HepG2 (cell line): ENCODE data around the gene DUT. TPM values are rescaled to one million over a fixed set of nuclear protein-coding genes. Genes with fewer than 3 reads are reported as not detected.

ENCODE experiments used
- CENPBD1 ChIP-seq: sonication (generic); formaldehyde crosslinking; IDR thresholded peaks from 2 replicates; pipeline ENCODE4 v1.8.0; 2022; ENCODE audit warnings: missing genetic modification reagents, low read depth, mild to moderate bottlenecking, borderline replicate concordance
- CENPX ChIP-seq: sonication (generic); formaldehyde crosslinking; IDR thresholded peaks from 2 replicates; pipeline ENCODE4 v1.9.0; 2021; ENCODE audit warnings: mild to moderate bottlenecking, missing genetic modification reagents, moderate library complexity
- DZIP1 ChIP-seq: sonication (generic); formaldehyde crosslinking; IDR thresholded peaks from 2 replicates; pipeline ENCODE4 v1.5.0; 2020; ENCODE audit warnings: mild to moderate bottlenecking, missing genetic modification reagents
- FOXP1 ChIP-seq, 2 experiments: fragments of 450-650 bp in 1 of 2; IDR thresholded peaks; 2 replicates each; pipeline ENCODE4 v1.6.1; 2017 to 2018; ENCODE audit warnings: antibody characterized with exemption in 1 of 2
- MLLT10 ChIP-seq: sonication (generic); formaldehyde crosslinking; IDR thresholded peaks from 2 replicates; pipeline ENCODE4 v1.4.0; 2020; ENCODE audit warnings: missing genetic modification reagents
- NCOA2 ChIP-seq: sonication (generic); formaldehyde crosslinking; IDR thresholded peaks from 2 replicates; pipeline ENCODE4 v1.8.0; 2022; ENCODE audit warnings: inconsistent platforms
- SAFB2 ChIP-seq: sonication (generic); formaldehyde crosslinking; IDR thresholded peaks from 2 replicates; pipeline ENCODE4 v1.5.1; 2020; ENCODE audit warnings: missing genetic modification reagents, low read depth, mild to moderate bottlenecking, borderline replicate concordance
- ZNF326 ChIP-seq: sonication (generic); formaldehyde crosslinking; IDR thresholded peaks from 2 replicates; pipeline ENCODE4 v1.4.0; 2020; ENCODE audit warnings: missing genetic modification reagents, borderline replicate concordance
- ZNF451 ChIP-seq: sonication (generic); formaldehyde crosslinking; IDR thresholded peaks from 2 replicates; pipeline ENCODE4 v1.5.0; 2020; ENCODE audit warnings: mild to moderate bottlenecking, missing genetic modification reagents
- ZNF550 ChIP-seq: sonication (generic); formaldehyde crosslinking; IDR thresholded peaks from 2 replicates; pipeline ENCODE4 v1.4.0; 2020; ENCODE audit warnings: mild to moderate bottlenecking, missing genetic modification reagents, borderline replicate concordance
- ZNF777 ChIP-seq: sonication (generic); formaldehyde crosslinking; IDR thresholded peaks from 2 replicates; pipeline ENCODE4 v1.4.0; 2020; ENCODE audit warnings: missing genetic modification reagents
- ZNF784 ChIP-seq: sonication (generic); formaldehyde crosslinking; IDR thresholded peaks from 2 replicates; pipeline ENCODE4 v1.5.1; 2020; ENCODE audit warnings: missing genetic modification reagents, mild to moderate bottlenecking, borderline replicate concordance
- ZNF891 ChIP-seq: sonication (generic); formaldehyde crosslinking; IDR thresholded peaks from 2 replicates; pipeline ENCODE4 v1.5.0; 2020; ENCODE audit warnings: mild to moderate bottlenecking, missing genetic modification reagents
- polyA plus RNA-seq, 8 experiments: library from polyadenylated mRNA; depleted of rRNA in 3 of 8; stranded (reverse) in 7 of 8; unstranded in 1 of 8; fragments of >200 nt; fragmentation: Illumina TruSeq in 4 of 8; extraction: Trizol in 4 of 8; gene quantifications; 2 replicates each; pipeline versions ENCODE4 v1.2.1 to v1.2.3, GENCODE V29; 2011 to 2016; ENCODE audit warnings: low read depth in 4 of 8, missing spikeins in 1 of 8, mixed read lengths in 1 of 8; ENCODE audit not compliant: insufficient read depth in 1 of 8
- total RNA-seq, 5 experiments: library from RNA; depleted of rRNA; stranded (reverse); fragments of >200 nt; fragmentation: Illumina TruSeq; extraction: Trizol; gene quantifications; 2 replicates each; pipeline ENCODE4 v1.2.3, GENCODE V29; 2016; ENCODE audit warnings: low read depth in 1 of 5
- TF ChIP-seq, protein P1 (sequence below): sonication (generic); formaldehyde crosslinking; IDR thresholded peaks from 2 replicates; pipeline ENCODE4 v1.4.0; 2020; ENCODE audit warnings: missing genetic modification reagents, borderline replicate concordance
- TF ChIP-seq, protein P2 (sequence below): sonication (generic); formaldehyde crosslinking; IDR thresholded peaks from 2 replicates; pipeline ENCODE4 v1.4.0; 2020; ENCODE audit warnings: missing genetic modification reagents
- TF ChIP-seq, protein P3 (sequence below): sonication (generic); formaldehyde crosslinking; IDR thresholded peaks from 2 replicates; pipeline ENCODE4 v1.4.0; 2020; ENCODE audit warnings: mild to moderate bottlenecking, missing genetic modification reagents

DUT gene
- total and polyA plus RNA-seq, 2 of the 13 experiments (the other 11 are each of a cell fraction or from before 2014, with no cell fraction given), result 36.7 to 131 TPM

GRCh38 chr15:48330855-48331795 is at the start of gene DUT (continued):
- TF ChIP-seq, protein P1, sequence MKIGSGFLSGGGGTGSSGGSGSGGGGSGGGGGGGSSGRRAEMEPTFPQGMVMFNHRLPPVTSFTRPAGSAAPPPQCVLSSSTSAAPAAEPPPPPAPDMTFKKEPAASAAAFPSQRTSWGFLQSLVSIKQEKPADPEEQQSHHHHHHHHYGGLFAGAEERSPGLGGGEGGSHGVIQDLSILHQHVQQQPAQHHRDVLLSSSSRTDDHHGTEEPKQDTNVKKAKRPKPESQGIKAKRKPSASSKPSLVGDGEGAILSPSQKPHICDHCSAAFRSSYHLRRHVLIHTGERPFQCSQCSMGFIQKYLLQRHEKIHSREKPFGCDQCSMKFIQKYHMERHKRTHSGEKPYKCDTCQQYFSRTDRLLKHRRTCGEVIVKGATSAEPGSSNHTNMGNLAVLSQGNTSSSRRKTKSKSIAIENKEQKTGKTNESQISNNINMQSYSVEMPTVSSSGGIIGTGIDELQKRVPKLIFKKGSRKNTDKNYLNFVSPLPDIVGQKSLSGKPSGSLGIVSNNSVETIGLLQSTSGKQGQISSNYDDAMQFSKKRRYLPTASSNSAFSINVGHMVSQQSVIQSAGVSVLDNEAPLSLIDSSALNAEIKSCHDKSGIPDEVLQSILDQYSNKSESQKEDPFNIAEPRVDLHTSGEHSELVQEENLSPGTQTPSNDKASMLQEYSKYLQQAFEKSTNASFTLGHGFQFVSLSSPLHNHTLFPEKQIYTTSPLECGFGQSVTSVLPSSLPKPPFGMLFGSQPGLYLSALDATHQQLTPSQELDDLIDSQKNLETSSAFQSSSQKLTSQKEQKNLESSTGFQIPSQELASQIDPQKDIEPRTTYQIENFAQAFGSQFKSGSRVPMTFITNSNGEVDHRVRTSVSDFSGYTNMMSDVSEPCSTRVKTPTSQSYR (CRISPR knock-in tag), result no peak
- TF ChIP-seq, protein P2, sequence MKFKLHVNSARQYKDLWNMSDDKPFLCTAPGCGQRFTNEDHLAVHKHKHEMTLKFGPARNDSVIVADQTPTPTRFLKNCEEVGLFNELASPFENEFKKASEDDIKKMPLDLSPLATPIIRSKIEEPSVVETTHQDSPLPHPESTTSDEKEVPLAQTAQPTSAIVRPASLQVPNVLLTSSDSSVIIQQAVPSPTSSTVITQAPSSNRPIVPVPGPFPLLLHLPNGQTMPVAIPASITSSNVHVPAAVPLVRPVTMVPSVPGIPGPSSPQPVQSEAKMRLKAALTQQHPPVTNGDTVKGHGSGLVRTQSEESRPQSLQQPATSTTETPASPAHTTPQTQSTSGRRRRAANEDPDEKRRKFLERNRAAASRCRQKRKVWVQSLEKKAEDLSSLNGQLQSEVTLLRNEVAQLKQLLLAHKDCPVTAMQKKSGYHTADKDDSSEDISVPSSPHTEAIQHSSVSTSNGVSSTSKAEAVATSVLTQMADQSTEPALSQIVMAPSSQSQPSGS (CRISPR knock-in tag), result no peak
- TF ChIP-seq ZNF550 (CRISPR knock-in tag) (no peak), CENPBD1 (CRISPR knock-in tag) (no peak), DZIP1 (CRISPR knock-in tag) (no peak; the same call in 1 of the 2 replicates), FOXP1 (IDR thresholded peaks at IDR 0.05) (no peak), FOXP1 (CRISPR knock-in tag; IDR thresholded peaks at IDR 0.05) (no peak), ZNF451 (CRISPR knock-in tag) (peak; percentile 73), MLLT10 (CRISPR knock-in tag) (no peak), NCOA2 (CRISPR knock-in tag) (peak; percentile 48), ZNF777 (CRISPR knock-in tag) (peak; percentile 76; the same call in 1 of the 2 replicates), SAFB2 (CRISPR knock-in tag) (no peak), ZNF891 (peak; percentile 77; the same call in 1 of the 2 replicates), ZNF326 (no peak), ZNF784 (no peak), CENPX (CRISPR knock-in tag) (no peak)
- TF ChIP-seq, protein P3, sequence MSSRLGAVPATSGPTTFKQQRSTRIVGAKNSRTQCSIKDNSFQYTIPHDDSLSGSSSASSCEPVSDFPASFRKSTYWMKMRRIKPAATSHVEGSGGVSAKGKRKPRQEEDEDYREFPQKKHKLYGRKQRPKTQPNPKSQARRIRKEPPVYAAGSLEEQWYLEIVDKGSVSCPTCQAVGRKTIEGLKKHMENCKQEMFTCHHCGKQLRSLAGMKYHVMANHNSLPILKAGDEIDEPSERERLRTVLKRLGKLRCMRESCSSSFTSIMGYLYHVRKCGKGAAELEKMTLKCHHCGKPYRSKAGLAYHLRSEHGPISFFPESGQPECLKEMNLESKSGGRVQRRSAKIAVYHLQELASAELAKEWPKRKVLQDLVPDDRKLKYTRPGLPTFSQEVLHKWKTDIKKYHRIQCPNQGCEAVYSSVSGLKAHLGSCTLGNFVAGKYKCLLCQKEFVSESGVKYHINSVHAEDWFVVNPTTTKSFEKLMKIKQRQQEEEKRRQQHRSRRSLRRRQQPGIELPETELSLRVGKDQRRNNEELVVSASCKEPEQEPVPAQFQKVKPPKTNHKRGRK (CRISPR knock-in tag), result no peak
